ENCODE results near the gene NFE2.
"Not testable (repeated sequence)": the region's sequence is repeated elsewhere in the genome, so short reads cannot be mapped to it uniquely, and the experiment has no call there.

The NFE2 gene

GRCh38 chr12:54300732-54301427, at the start of gene NFE2:
Gene NFE2, minus strand, starts transcription at chr12:54301015. Its CDS starts 5,767 bp downstream, at chr12:54295248.
- FAIRE-seq (no peak), DNase-seq (ENCODE audit: insufficient read length, low spot score) (no peak)

DNA sequence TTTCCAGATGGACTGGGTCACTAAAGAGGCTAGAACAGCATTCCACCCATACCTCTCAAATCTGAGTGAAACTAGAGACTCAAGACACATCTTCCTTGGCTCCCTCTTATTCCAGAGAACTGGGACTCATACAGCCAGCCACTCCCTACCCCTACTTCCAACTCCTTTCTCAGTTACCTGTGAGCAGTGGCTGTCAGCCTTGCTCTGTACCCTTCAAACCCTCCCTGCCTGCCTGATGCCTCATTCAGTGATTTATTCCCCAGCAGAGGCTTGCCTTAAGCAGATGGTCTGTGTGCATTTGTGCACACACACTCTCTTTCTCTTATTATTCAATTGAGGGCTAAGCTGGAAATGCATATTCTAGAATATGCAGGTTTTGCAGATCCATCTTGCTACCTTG, 48.9 kb upstream of the NFE2 start:
- DNase-seq (ENCODE audit: insufficient read length, low spot score) = no peak

GRCh38 chr12:54349036-54349435, 48.2 kb upstream of the NFE2 start:
- FAIRE-seq = no peak
- no peak for DNase-seq (ENCODE audit: insufficient read length, low spot score)

More for the DNA sequence above, 48.9 kb upstream of the NFE2 start:
- FAIRE-seq = no peak

- FAIRE-seq (no peak), DNase-seq (ENCODE audit: insufficient read length, low spot score) (no peak)
Measured at GRCh38 chr12:54341378-54342300, 40.8 kb upstream of the NFE2 start.

GRCh38 chr12:54340846-54341245, 40.0 kb upstream of the NFE2 start:
- DNase-seq (ENCODE audit: insufficient read length, low spot score) (no peak), FAIRE-seq (no peak)

DNA sequence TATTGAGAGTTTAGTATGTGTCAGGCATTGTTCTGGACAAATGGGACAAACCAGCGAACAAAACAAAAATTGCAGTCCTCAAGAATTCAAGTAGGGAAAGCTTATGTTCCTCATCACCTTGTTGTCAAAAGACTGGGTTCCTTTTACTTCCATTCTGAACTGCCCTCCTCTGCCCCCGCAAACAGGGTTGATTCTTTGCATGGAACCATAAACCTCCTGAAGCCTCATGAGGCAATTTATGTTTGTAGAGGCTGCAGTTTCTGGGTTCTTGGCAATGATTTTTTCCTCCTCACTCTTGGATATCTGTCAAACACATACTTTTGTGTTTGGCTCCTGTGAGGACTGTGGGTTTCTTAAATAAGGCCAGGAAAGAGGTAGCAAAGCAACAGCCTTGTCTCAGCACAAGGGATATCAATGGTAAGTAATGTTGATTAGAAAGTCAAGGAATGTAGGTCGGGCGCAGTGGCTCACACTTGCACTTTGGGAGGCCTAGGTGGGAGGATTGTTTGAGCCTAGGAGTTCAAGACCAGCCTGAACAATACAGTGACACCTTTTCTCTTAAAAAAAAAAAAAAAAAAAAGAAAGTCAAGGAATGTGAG, 38.0 kb upstream of the NFE2 start:
- FAIRE-seq = no peak

GRCh38 chr12:54337854-54338650, 37.2 kb upstream of the NFE2 start:
- no peak for FAIRE-seq
- no peak for DNase-seq (ENCODE audit: insufficient read length, low spot score)

More for the DNA sequence above, 38.0 kb upstream of the NFE2 start:
- DNase-seq (ENCODE audit: insufficient read length, low spot score) = no peak

DNA sequence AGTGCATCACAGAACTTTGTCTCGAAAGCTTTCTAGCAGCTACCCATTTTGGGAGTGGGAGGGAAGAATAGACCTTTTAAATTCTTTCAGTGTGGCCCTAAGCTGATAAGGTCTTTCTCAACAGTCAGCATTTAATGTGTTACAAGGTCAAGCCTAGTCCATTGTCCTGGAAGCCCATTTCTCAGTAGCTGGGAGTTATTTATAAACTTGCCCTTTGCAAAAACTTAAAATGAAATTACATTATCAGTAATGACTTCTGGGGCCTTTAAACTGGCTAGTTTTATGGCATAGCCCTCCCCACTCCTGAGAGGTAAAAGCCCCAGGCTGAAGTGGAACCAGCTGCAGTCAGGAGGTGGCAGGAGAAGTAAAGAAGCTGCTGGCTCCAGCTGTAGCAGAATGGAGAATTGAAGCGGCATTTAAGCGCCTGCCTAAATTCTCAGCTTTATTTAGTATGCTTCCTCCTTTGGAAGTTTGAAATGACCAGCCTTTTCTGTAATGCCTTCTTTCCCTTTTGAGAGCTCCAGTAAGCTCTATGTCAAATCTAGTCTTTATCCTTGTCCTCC, 36.5 kb upstream of the NFE2 start:
- FAIRE-seq = no peak

GRCh38 chr12:54333420-54334034, 32.7 kb upstream of the NFE2 start:
- no peak for DNase-seq (ENCODE audit: insufficient read length, low spot score)
- FAIRE-seq = no peak

More for the DNA sequence above, 36.5 kb upstream of the NFE2 start:
- no peak for DNase-seq (ENCODE audit: insufficient read length, low spot score)

GRCh38 chr12:54331461-54331860, 30.6 kb upstream of the NFE2 start:
- no peak for FAIRE-seq
- DNase-seq (ENCODE audit: insufficient read length, low spot score) = no peak

DNA sequence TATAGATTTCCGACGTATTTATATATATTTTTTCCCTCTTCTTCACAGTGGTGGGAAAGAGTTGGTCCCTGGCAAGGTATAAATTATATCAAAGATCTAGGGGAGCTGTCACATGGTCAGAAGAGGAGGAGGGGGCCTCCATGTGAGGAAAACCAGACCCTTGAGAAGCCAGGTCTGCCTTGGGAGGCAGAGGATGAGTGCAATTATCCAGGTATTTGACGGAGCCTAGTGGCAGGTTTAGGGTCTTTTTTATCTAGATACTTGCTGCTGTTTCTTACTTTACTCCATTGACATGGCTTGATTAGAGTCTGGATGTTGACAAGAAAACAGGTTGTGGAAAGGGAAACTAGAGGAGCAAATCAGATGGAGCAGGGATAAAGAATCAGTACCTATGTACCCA, 29.6 kb upstream of the NFE2 start:
- DNase-seq (ENCODE audit: insufficient read length, low spot score) (no peak), FAIRE-seq (no peak)

- FAIRE-seq = no peak
- DNase-seq (ENCODE audit: insufficient read length, low spot score) = no peak
Measured at GRCh38 chr12:54329759-54330158, 28.9 kb upstream of the NFE2 start.

DNA sequence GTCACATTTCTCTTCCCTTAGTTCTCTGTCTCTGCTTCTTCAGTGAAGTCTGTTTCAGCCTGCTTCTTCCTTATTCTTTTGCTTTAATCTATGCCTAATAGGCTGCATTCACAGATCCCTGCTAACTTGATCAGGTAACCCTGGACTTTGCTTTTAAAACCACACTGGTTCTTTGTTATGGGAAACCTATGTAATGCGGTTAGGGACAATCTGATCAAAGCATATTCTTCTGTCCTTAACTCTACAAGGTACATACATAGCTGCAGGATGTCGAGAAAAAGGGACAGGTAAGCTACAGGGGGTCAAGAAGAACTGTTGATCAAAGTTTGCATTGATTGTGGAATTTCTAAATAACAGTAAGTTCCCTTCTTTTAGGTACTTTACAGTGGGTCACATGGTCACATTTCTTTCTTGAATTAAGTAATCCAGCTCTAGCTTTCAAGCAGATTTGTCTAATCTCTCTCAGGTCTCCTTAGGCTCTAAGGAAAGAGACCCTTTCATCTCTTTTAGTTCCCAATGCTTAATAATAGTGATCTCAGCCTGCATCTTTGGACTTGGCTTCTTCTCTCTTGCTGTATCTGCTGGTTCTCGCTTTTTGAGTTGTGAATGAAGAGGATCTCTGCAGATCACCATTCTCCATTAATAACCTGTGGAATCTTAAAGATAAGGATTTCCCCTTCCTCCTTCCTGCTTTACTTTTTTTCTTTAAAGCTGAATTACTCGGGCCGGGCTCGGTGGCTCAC, 28.0 kb upstream of the NFE2 start:
- DNase-seq (ENCODE audit: insufficient read length, low spot score) (no peak), FAIRE-seq (no peak)

DNA sequence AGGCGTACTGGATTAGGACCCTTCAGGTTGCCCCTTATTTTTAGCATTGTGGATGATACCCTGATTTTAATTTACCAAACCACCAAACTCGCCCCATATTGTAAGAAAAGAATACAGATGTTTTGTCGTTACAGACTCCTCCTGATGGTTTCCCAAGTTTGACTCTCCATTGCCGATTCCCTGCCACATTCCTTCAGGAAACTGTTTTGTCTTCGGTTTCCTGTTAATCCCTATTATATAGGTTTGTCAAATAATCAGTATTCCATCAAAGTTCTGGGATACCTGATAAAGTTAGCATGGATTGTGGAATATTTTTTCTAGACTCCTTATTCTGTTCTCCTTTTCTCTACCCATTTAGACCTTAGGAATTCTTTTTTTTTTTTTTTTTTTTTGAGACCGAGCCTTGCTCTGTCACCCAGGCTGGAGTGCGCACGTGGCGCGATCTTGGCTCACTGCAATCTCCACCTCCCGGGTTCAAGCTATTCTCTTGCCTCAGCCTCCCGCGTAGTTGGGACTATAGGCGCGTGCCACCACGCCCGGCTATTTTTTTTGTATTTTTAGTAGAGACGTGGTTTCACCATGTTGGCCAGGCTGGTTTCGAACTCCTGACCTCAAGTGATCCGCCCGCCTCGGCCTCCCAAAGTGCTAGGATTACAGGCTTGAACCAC, 24.8 kb upstream of the NFE2 start:
- not testable (repeated sequence) for DNase-seq (ENCODE audit: insufficient read length, low spot score); FAIRE-seq

DNA sequence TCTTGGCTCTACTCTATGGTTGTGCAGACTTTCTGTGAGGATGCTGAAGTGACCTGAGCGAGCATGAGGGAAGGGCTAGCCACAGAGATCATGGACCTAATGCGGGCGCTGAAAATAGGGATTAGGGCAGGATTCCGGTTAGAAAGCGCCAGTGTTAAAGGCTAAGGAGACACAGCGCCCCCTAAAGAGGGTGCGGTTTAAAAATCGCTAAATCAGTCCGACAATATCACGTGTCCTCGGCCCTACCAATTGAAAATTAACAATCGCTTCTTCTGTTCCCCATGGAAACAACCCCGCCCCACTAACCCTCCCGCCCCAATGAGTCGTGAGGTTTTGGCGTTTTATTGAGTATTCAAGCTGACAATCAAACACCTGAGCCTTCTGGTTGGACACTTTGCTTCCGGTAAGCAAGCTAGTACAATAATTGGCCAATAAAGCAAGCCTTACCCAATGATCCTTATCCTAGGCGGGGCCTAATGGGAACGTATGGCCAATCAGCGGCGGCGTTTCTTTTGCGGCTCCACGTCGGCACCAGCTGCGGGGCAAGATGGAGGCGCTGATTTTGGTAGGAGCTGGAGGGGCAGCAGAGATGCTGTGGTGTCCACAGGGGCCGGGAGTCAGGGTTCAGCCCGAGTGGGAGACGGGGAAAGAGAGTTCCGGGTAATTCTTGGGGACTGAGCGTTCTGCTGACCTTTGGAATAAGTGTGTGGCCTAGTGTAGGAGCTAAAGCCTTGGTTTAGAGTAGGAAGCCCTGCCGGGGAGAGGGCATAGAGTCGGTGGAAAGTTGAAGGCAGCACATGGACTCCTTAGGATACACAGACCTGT, 24.0 kb upstream of the NFE2 start, which contains the start of gene COPZ1:
TSS of gene COPZ1 (plus strand) at position 515 of the 825 bp plus-strand sequence. CDS start at position 548, 33 bp downstream.
- FAIRE-seq = peak; percentile 98
- peak; percentile 87 for DNase-seq (ENCODE audit: insufficient read length, low spot score)

- no peak for FAIRE-seq
Measured at GRCh38 chr12:54321363-54321762, 20.5 kb upstream of the NFE2 start.

DNA sequence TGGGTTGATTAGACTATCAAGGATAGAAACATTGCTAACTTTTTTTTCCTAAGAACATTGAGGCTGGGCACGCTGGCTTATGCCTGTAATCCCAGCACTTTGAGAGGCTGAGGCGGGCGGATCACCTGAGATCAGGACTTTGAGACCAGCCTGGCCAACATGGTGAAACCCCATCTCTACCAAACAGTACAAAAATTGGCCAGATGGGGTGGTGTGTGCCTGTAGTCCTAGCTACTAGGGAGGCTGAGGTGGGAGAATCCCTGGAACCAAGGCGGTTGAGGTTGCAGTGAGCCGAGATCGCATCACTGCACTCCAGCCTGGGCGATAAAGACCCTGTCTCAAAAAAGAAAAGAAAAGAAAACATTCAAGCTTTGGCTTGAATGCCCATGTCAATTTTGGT, 11.5 kb upstream of the NFE2 start:
- not testable (repeated sequence) for FAIRE-seq; DNase-seq (ENCODE audit: insufficient read length, low spot score)

More at GRCh38 chr12:54321363-54321762, 20.5 kb upstream of the NFE2 start:
- no peak for DNase-seq (ENCODE audit: insufficient read length, low spot score)
